OCI-LY1 (cell line): Measurements from ENCODE around the gene ANKFN1.

Experiments
- H2AFZ ChIP-seq: fragments of 200-600 bp; sonication (generic), shearing (Covaris generic); 2 replicates; pipeline ENCODE4 v1.6.0; 2014; ENCODE audit warnings: antibody characterized with exemption, mild to moderate bottlenecking, low read length
- H3F3A ChIP-seq: fragments of 200-600 bp; sonication (generic), shearing (Covaris generic); 2 replicates; pipeline ENCODE4 v1.6.0; 2014; ENCODE audit warnings: mild to moderate bottlenecking, antibody characterized with exemption, low read length, moderate library complexity; ENCODE audit not compliant: insufficient read depth
- H3K27ac ChIP-seq: fragments of 200-600 bp; sonication (generic); 2 replicates; pipeline ENCODE4 v1.5.1; 2014; ENCODE audit warnings: low read length, mixed run types, mild to moderate bottlenecking, low read depth; ENCODE audit not compliant: poor library complexity, severe bottlenecking
- H3K27me3 ChIP-seq: fragments of 200-600 bp; sonication (generic); 2 replicates; pipeline ENCODE4 v1.6.0; 2014; ENCODE audit warnings: antibody characterized with exemption, mild to moderate bottlenecking, low read length, moderate library complexity; ENCODE audit not compliant: insufficient read depth
- H3K36me3 ChIP-seq: fragments of 200-600 bp; sonication (generic); 2 replicates; pipeline ENCODE4 v1.6.1; 2014; ENCODE audit warnings: mild to moderate bottlenecking, antibody characterized with exemption, low read length, moderate library complexity, mixed read lengths; ENCODE audit not compliant: insufficient read depth
- H3K4me1 ChIP-seq: fragments of 200-600 bp; sonication (generic); 2 replicates; pipeline ENCODE4 v1.5.1; 2014; ENCODE audit warnings: mild to moderate bottlenecking, low read length, moderate library complexity; ENCODE audit not compliant: insufficient read depth, severe bottlenecking
- H3K4me2 ChIP-seq: fragments of 200-600 bp; sonication (generic), shearing (Covaris generic); 2 replicates; pipeline ENCODE4 v1.6.1; 2014; ENCODE audit warnings: low read length
- H3K4me3 ChIP-seq: fragments of 200-600 bp; sonication (generic); 2 replicates; pipeline ENCODE4 v1.5.1; 2014; ENCODE audit warnings: low read length, low read depth, mild to moderate bottlenecking, mixed read lengths; ENCODE audit not compliant: poor library complexity, severe bottlenecking
- H3K79me2 ChIP-seq: fragments of 200-600 bp; shearing (Covaris generic); 2 replicates; pipeline ENCODE4 v1.6.1; 2016; ENCODE audit warnings: mixed run types, low read length, mixed read lengths; ENCODE audit not compliant: insufficient read depth
- H3K9ac ChIP-seq: fragments of 200-600 bp; sonication (generic), shearing (Covaris generic); 2 replicates; pipeline ENCODE4 v1.6.1; 2014; ENCODE audit warnings: mild to moderate bottlenecking, low read length, mixed read lengths
- H3K9me2 ChIP-seq: fragments of 200-600 bp; sonication (generic), shearing (Covaris generic); 2 replicates; pipeline ENCODE4 v1.6.1; 2014; ENCODE audit warnings: low read depth, mild to moderate bottlenecking, low read length, mixed read lengths
- H3K9me3 ChIP-seq: fragments of 200-600 bp; shearing (Covaris generic); 2 replicates; pipeline ENCODE4 v1.6.1; 2014; ENCODE audit warnings: low read length, mixed read lengths
- H4K20me1 ChIP-seq: fragments of 200-600 bp; sonication (generic), shearing (Covaris generic); 2 replicates; pipeline ENCODE4 v1.6.0; 2016; ENCODE audit warnings: mild to moderate bottlenecking, low read length; ENCODE audit not compliant: insufficient read depth
- CTCF ChIP-seq: fragments of 200-600 bp; sonication (generic), shearing (Covaris generic); IDR thresholded peaks from 2 replicates; pipeline ENCODE4 v1.5.1; 2017; ENCODE audit warnings: mild to moderate bottlenecking, antibody characterized with exemption, low read length, moderate library complexity, mixed read lengths
- EZH2 ChIP-seq: fragments of 200-600 bp; sonication (generic), shearing (Covaris generic); IDR thresholded peaks from 2 replicates; pipeline ENCODE4 v1.8.0; 2017; ENCODE audit warnings: borderline replicate concordance, mixed run types, mild to moderate bottlenecking, antibody characterized with exemption, low read length, moderate library complexity, mixed read lengths

Gene ANKFN1

DNA sequence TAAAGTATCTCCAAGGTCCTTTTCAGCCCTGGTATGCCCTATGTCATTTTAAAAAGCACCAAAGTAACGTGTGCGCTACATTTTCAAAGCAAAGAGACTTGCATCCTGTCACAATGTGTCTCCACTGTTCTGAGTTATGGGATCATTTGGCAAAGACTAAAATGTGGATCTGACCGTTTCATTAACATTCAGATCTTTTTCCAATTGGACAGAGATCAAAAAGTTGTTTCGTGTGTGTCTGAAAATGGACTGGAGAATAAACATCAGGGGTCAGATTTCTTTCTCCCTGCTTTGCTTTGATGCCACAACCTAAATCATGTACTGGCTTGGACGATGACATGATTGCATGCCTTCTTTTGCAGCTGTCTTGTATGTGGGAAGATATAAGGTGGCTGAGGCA, 304.2 kb downstream of the ANKFN1 start:
- Histone ChIP-seq H3K4me3 (no peak overlapping the region), H3F3A (no peaks in the 10 kb centered on the region), H3K27me3 (no peaks in the 10 kb centered on the region), H3K9me3 (no peaks in the 10 kb centered on the region), H3K36me3 (no peaks in the 10 kb centered on the region), H3K4me2 (no peak overlapping the region), H3K9me2 (no peaks in the 10 kb centered on the region), H2AFZ (no peak overlapping the region), H3K9ac (no peak overlapping the region), H3K4me1 (no peaks in the 10 kb centered on the region), H3K79me2 (no peaks in the 10 kb centered on the region), H3K27ac (no peak overlapping the region), H4K20me1 (no peaks in the 10 kb centered on the region)
- TF ChIP-seq CTCF (no peak), EZH2 (no peak)

- H3K79me2 ChIP-seq, result no peaks in the 10 kb centered on the region
- no peak overlapping the region for H3K4me3 ChIP-seq
- H3K4me2 ChIP-seq, result no peak overlapping the region
- no peaks in the 10 kb centered on the region for H3K27me3 ChIP-seq
- H3K27ac ChIP-seq, result no peak overlapping the region
- no peak for TF ChIP-seq EZH2
- no peak for TF ChIP-seq CTCF
- no peaks in the 10 kb centered on the region for H4K20me1 ChIP-seq
- no peaks in the 10 kb centered on the region for H3K4me1 ChIP-seq
- H3K9me2 ChIP-seq, result no peaks in the 10 kb centered on the region
- H3K36me3 ChIP-seq, result no peaks in the 10 kb centered on the region
- H3F3A ChIP-seq, result no peaks in the 10 kb centered on the region
- H3K9ac ChIP-seq, result no peak overlapping the region
- no peaks in the 10 kb centered on the region for H3K9me3 ChIP-seq
- no peak overlapping the region for H2AFZ ChIP-seq
These were observed 312.6 kb downstream of the ANKFN1 start for GRCh38 chr17:56465886-56466285.

GRCh38 chr17:56468840-56469239, 315.6 kb downstream of the ANKFN1 start:
- Histone ChIP-seq H3F3A (no peaks in the 10 kb centered on the region), H3K4me2 (no peak overlapping the region), H3K27ac (no peak overlapping the region), H3K27me3 (no peaks in the 10 kb centered on the region), H3K79me2 (no peaks in the 10 kb centered on the region), H3K9me3 (no peaks in the 10 kb centered on the region), H3K36me3 (no peaks in the 10 kb centered on the region), H3K4me3 (no peak overlapping the region), H3K4me1 (no peaks in the 10 kb centered on the region), H2AFZ (no peak overlapping the region), H3K9me2 (no peaks in the 10 kb centered on the region), H3K9ac (no peak overlapping the region), H4K20me1 (no peaks in the 10 kb centered on the region)
- TF ChIP-seq CTCF (no peak), EZH2 (no peak)
